Suppressor macrophage treated with lipopolysaccharide for 1 hour (primary cell): ENCODE results near the gene MPL.
"Not testable (repeated sequence)": the region's sequence is repeated elsewhere in the genome, so short reads cannot be mapped to it uniquely, and the experiment has no call there.

Experiments used
- DNase-seq, 3 donors: peaks; one replicate each; pipeline ENCODE4 v3.0.0-alpha.2; 2020 to 2022

MPL gene

GRCh38 chr1:43358121-43358745 is 20.6 kb downstream of the MPL start:
- DNase-seq: peak; percentile 61 to 81 (median 61)

DNA sequence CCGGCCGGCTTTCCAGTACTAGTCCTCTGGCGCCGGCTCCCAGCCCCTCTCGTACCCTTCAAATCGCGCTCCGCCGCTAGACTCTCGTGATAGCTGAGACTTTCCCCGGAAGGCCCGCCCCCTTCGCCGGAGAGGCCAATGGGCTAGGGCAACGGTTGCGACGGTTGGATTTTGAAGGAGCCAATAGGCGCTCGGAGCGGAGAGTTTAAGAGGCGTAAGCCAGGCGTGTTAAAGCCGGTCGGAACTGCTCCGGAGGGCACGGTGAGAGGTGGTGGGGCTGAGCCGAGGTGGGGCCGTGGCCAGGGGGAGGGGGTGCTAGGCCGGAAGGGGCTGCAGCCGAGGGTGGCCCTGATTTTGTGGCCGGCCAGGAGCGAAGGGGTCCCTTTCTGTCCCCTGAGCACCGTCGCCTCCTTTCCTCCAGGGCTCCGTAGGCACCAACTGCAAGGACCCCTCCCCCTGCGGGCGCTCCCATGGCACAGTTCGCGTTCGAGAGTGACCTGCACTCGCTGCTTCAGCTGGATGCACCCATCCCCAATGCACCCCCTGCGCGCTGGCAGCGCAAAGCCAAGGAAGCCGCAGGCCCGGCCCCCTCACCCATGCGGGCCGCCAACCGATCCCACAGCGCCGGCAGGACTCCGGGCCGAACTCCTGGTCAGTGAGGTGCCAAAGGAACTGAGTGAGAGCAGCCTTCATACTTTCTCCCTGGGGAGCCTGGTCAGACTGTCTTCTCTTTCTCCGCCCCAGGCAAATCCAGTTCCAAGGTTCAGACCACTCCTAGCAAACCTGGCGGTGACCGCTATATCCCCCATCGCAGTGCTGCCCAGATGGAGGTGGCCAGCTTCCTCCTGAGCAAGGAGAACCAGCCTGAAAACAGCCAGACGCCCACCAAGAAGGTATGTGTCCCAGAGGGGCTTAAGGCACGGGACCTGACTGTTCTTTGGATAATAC is 21.4 kb downstream of the MPL start, which contains the start of gene CDC20:
Gene CDC20 (plus strand): TSS at position 236 of the 948 bp plus-strand sequence. CDS start 235 bp downstream, at position 471.
- DNase-seq: peak; percentile 98 to 100 (median 99)

DNA sequence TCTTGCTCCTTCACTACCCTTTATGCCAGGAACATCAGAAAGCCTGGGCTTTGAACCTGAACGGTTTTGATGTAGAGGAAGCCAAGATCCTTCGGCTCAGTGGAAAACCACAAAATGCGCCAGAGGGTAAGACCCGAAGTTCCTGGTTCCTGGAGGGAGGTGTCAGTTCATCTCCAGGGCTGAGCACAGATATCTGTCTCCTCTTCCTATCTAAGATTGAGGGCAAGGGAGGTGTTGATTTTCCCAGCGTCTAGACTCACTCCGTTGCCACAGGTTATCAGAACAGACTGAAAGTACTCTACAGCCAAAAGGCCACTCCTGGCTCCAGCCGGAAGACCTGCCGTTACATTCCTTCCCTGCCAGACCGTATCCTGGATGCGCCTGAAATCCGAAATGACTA is 22.1 kb downstream of the MPL start:
- no peak for DNase-seq

DNA sequence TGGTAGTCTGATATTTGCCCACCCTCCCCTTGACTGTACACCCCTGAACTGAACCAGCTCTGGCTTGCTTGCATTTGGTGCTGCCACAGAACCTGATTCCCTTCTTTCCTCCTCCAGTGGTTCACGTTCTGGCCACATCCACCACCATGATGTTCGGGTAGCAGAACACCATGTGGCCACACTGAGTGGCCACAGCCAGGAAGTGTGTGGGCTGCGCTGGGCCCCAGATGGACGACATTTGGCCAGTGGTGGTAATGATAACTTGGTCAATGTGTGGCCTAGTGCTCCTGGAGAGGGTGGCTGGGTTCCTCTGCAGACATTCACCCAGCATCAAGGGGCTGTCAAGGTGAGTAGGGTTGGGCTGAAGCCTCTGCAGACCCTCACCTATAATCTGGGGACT is 23.0 kb downstream of the MPL start:
- no peak for DNase-seq

DNA sequence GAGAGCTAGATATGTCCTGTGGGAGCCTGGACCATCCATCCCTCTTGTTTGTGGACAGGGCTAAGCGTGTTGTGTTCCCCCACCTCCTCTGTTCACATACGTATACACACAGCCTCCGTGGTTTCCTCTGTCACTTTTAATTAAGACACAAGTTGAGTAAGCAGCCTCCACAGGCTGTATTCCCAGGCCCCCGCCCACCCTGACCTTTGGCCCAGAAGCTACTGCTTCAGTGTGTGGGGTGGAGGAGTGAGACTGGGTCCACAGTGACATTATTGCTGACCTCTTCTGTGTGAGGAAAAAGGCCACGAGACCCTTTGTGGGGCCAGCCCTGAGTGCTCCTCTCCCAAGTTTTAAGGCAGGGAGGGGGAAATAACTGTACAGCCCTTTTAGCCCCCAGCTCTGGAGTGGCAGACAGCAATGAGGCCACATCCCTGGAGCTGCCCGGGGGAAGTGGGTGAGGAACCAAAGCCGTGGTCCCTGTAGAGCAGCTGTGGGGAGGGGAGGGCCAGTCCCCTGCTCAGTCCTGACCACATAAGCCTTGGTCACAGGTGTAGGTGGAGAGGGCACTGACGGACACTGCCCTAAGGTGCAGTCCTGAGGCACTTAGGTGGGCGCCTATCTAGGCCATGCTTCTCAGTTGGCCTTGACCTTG is 25.8 kb downstream of the MPL start:
- DNase-seq: peak; percentile 44 to 61 (median 50)

GRCh38 chr1:43363935-43364525 is 26.4 kb downstream of the MPL start:
- no peak for DNase-seq

DNA sequence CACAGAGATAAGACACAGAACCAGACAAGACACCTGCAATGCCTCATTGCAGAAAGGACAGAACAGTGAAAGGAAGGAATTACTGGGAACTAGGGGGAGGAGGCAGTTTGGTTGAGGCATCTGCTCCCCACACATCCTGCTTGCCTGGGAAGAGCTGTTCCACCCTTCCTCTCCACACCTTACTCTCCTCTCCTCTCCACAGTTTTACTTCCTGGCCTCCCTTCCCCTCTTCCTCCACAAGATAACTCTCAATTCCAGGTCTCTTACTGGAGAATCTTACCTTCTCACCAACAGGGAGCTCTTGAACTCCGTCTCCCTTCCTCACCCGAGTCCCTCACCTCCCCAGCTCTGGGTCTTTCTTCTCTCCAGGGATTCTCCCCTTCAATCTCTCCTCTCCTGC is 28.1 kb downstream of the MPL start:
- no peak for DNase-seq

- DNase-seq: no peak
Measured at GRCh38 chr1:43366179-43366578, 28.6 kb downstream of the MPL start.

DNA sequence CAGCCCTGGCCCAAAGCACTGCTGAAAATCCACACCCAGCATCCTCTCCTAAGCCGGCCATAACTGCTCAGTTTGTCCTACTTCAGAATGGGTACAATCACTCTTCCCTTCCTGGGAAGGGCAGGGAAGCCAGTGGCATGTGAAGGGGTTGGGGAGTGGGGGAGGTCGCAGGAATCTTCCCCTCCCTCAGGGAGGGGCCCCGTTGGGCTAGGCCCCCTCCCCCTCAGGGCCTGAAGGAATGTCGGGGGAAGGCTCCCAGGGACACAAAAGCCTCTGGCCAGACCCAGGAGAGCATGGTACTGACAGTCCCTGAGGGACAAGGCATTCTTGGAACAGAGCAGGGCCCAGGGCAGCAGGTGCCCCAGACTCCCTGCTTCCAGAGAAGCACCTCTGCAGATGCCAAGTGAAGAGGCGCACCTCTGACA is 29.0 kb downstream of the MPL start:
- DNase-seq: no peak

- peak; percentile 33 to 59 (median 34) for DNase-seq
Measured at GRCh38 chr1:43367026-43367903, 29.6 kb downstream of the MPL start.

DNA sequence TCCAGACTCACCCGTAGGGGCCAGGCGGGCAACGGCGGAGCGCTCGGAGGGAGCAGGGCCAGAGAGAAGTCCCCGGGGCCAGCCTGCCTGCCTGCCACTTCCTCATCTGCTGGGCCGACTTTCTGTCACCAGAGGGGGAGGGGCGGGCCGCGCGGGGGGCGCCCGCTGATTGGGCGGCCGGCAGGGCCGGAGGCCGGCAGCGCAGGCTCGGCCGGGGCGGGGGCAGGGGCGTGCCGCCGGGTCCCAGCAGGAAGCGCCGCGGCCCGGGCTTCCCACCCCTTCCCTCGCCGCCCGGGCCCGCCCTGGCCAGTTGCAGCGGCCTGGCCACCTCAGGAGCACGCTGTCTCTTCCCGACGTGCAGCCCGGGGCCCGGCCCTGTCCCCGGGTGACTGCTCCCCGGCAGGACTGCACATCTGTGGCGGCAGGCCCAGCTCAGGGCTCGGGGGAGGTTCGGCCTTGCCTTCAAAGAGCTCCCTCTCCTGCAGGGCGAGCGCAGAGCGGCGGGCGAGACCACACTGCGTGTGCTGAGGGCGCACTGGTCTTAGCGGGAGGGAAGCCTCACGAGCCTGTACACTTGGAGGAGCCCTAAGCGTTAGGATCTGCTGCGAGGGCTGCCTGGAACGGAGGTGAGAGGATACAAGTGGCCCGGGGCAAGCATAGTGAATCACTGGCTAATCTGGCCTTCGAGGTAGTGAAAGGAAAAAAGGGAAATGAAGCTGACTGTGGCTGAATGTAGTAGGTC is 30.5 kb downstream of the MPL start, which contains the start of gene ELOVL1:
Gene ELOVL1 (minus strand): TSS at position 108 of the 742 bp plus-strand sequence. CDS start 2,402 bp downstream, outside the sequence.
- peak; percentile 95 to 99 (median 98) for DNase-seq

- no peak for DNase-seq
Measured at GRCh38 chr1:43368646-43369020, 31.0 kb downstream of the MPL start.

GRCh38 chr1:43369779-43370178 is 32.2 kb downstream of the MPL start:
- DNase-seq: not testable (repeated sequence)

GRCh38 chr1:43370564-43370963 is 32.9 kb downstream of the MPL start:
- DNase-seq: no peak

DNA sequence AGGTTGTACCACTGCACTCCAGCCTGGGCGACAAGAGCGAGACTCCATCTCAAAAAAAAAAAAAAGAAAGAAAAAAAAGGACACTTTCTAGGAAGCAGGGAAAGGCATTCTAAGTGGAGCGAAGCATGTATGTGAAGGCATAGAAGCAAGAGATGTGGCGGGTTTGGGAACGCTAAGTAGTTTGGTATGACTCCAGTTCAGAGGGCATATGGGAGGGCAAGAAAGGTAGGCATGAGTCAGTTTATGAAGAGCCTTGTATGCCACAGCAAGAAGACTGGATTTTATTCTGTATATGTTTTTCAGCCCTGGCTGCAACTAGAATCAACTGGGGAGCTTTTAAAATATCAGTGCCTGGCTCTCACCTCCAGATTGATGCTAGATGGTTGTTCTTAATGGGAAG is 34.6 kb downstream of the MPL start:
- DNase-seq: no peak

GRCh38 chr1:43373066-43373940 is 35.7 kb downstream of the MPL start:
- peak; percentile 54 to 58 (median 55) for DNase-seq

DNA sequence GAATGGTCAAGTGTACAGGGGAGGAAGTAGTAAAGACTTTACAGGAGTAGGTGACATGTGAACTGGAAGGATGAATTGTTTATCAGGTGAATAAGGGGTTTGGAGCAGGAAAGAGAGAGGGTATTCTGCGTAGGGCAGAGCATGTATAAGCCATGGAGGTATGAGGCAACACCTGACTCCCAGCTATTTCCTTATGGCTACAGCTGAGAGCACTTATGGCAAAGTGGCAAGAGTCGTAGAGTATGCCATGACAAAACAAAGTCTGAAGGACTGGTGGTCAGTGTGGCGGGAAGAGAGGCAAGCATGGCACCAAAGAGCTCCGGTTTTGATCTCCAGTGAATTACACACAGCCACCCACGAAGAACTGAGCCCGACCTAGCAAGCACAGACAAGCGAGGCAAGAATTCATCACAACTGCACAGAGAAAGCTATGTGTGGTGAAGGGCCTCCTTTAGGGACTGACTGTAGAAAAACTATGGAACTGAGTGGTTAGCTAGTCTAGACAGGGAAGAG is 39.2 kb downstream of the MPL start:
- DNase-seq: no peak

GRCh38 chr1:43377831-43378230 is 40.2 kb downstream of the MPL start:
- DNase-seq: no peak

DNA sequence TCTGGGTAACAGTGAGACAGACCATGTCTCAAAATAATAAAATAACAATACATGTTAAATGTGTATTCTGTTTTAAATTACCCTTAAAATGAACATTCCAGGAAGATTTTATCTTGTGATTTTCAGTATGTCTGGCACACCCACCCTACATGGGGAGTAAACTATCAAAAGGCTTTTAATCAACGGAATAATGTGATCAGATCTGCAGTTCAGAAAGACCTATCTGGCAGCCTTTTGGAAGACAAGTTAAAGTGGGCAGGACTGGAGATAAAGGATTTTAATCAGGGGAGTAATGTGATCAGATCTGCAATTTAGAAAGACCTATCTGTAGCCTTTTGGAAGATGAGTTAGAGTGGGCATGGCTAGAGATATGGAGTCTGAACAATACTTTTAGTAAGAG is 41.9 kb downstream of the MPL start:
- no peak for DNase-seq

- DNase-seq: peak; percentile 84 to 94 (median 91)
Measured at GRCh38 chr1:43381612-43382011, 44.0 kb downstream of the MPL start.
